Mesothelial cell of epicardium (in vitro differentiated cells): ENCODE measurements around the gene KLK8. TPM values are rescaled to one million over a fixed set of nuclear protein-coding genes. Genes with fewer than 3 reads are reported as not detected.

ENCODE experiments used
- DNase-seq, 2 experiments: peaks; one replicate each; pipeline ENCODE4 v3.0.0; 2021; ENCODE audit warnings: low spot score in 2 of 2; ENCODE audit not compliant: unreplicated experiment in 2 of 2
- H3K27ac Mint-ChIP-seq: 2 replicates; pipeline ENCODE4 v1.8.0; 2021; ENCODE audit warnings: mixed read lengths
- H3K27me3 Mint-ChIP-seq: 2 replicates; pipeline ENCODE4 v1.8.0; 2021; ENCODE audit warnings: low read depth, mixed read lengths
- H3K36me3 Mint-ChIP-seq: 2 replicates; pipeline ENCODE4 v1.8.0; 2021; ENCODE audit warnings: mixed read lengths
- H3K4me1 Mint-ChIP-seq: 2 replicates; pipeline ENCODE4 v1.8.0; 2021; ENCODE audit warnings: mixed read lengths
- H3K4me3 Mint-ChIP-seq: 2 replicates; pipeline ENCODE4 v1.8.0; 2021; ENCODE audit warnings: mild to moderate bottlenecking, moderate library complexity, mixed read lengths
- H3K9me3 Mint-ChIP-seq: 2 replicates; pipeline ENCODE4 v1.8.0; 2021; ENCODE audit warnings: mixed read lengths
- total RNA-seq: library from RNA; stranded (reverse); gene quantifications from 3 replicates; pipeline ENCODE4 v1.2.1, GENCODE V29; 2021
- TF ChIP-seq, protein P1 (sequence below): fragments of 200-600 bp; sonication (generic); IDR thresholded peaks from one replicate; pipeline ENCODE4 v1.5.0; 2021; ENCODE audit warnings: antibody characterized with exemption; ENCODE audit not compliant: unreplicated experiment

The KLK8 gene
- total RNA-seq, 1 donor from 2014 or later = 6.9 TPM

DNA sequence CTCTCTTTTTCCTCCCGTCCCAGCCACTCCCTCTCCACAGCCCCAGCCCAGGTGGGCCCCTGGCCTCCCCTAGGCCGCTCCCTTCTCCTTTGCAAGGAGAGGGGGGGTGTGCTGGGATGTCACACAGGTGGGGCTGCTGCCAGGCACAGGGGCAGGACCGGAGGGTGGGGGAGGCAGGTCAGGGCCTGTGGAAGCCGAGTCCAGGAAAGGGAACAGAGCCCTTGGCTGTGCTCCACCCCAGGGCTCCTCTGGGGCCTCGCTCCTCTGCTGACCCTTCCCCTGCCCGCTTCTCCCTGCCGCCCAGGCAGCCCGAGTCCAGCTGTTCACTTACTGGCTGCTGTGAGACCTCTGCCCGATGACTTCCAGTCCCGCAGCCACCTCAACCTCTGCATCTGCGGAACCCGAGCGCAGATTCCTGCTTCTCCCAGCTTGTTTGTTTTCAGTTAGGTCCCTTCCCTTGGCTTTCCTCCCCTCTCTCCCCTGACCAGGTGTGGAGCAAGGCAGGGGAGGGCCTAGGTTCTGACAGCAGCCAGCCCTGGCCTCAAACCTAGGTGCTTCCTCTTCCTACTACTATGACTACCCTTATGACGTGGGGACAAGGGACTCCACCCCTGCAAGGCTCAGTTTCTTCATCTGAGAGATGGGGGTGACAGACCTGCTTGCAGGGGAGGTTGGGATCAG, 25.9 kb upstream of the KLK8 start:
- DNase-seq = no peak
- H3K9me3 Mint-ChIP-seq = no peaks in the 10 kb centered on the region
- no peak overlapping the region for H3K4me3 Mint-ChIP-seq
- no peak overlapping the region for H3K27ac Mint-ChIP-seq
- peaks cover 42% of the 10 kb centered on the region for H3K27me3 Mint-ChIP-seq
- TF ChIP-seq, protein P1, sequence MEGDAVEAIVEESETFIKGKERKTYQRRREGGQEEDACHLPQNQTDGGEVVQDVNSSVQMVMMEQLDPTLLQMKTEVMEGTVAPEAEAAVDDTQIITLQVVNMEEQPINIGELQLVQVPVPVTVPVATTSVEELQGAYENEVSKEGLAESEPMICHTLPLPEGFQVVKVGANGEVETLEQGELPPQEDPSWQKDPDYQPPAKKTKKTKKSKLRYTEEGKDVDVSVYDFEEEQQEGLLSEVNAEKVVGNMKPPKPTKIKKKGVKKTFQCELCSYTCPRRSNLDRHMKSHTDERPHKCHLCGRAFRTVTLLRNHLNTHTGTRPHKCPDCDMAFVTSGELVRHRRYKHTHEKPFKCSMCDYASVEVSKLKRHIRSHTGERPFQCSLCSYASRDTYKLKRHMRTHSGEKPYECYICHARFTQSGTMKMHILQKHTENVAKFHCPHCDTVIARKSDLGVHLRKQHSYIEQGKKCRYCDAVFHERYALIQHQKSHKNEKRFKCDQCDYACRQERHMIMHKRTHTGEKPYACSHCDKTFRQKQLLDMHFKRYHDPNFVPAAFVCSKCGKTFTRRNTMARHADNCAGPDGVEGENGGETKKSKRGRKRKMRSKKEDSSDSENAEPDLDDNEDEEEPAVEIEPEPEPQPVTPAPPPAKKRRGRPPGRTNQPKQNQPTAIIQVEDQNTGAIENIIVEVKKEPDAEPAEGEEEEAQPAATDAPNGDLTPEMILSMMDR = no peak
- H3K36me3 Mint-ChIP-seq = no peaks in the 10 kb centered on the region
- H3K4me1 Mint-ChIP-seq = peaks cover 6% of the 10 kb centered on the region

DNA sequence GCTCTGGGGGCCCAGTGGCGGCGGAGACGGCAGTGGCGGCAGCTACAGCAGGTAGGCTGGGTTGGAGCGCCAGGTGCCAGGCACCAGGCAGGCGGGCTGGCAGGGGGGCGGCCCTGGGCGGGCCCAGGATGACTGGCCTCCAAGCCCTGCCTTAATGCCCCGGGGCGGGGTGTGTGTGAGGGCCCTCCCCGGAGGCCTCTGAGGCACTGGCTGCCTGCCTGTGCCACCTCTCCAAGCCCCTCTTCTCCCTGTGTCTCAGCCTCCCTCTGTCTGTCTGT, 25.1 kb upstream of the KLK8 start, which contains the start of gene KLK11:
Gene KLK11, minus strand, starts transcription at position 63 of the 278 bp plus-strand sequence. CDS start 985 bp downstream, outside the sequence.
- no peak within 1 kb of the TSS for H3K27ac Mint-ChIP-seq
- H3K27me3 Mint-ChIP-seq = peaks cover 45% of the 10 kb centered on the region

DNA sequence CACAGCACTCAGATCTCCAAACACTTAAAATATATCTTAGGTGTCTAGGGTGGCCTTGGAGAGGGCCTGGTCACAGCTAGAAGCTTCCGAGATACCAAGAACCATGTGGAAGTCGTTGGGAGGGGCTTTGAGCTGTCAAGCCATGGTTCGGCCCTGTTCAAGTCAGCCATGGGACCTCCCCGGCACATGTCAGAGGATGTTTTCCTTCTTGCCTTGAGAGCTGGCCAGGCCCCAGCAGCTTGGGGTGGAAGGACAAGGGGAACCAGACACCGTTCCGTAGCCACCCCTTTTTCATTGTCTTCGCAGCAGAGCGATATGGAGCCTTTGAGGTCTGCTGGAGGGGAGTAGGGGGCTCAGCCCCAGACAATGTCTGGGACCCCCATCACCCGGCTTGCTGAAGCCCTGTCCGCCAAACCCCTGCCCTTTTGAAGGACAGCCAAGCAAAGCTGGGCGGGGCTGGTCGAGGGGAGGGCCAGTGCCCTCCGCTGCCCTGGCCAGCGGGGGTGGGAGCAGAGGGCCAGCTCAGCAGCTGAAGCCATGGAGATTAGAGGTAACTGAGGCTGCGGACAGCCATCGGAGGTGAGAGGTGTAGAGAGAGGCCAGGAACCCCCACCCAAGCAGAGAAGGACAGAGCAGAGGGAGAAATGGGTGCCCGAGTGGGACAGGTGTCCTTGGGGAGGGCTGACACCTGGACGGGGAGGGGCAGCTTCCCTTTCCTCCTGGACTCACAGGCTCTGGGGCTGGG, 24.6 kb upstream of the KLK8 start:
- Mint-ChIP-seq H3K4me3 (no peak overlapping the region), H3K4me1 (peaks cover 8% of the 10 kb centered on the region), H3K27ac (no peak overlapping the region), H3K9me3 (no peaks in the 10 kb centered on the region), H3K27me3 (peaks cover 49% of the 10 kb centered on the region), H3K36me3 (no peaks in the 10 kb centered on the region)
- TF ChIP-seq, protein P1 = no peak
- no peak for DNase-seq

More for the DNA sequence above, 25.1 kb upstream of the KLK8 start, which contains the start of gene KLK11:
- Mint-ChIP-seq H3K9me3 (no peaks in the 10 kb centered on the region), H3K4me3 (no peak within 1 kb of the TSS), H3K36me3 (no peaks in the 10 kb centered on the region), H3K4me1 (peaks cover 6% of the 10 kb centered on the region)
- TF ChIP-seq, protein P1 = no peak
- DNase-seq = no peak

DNA sequence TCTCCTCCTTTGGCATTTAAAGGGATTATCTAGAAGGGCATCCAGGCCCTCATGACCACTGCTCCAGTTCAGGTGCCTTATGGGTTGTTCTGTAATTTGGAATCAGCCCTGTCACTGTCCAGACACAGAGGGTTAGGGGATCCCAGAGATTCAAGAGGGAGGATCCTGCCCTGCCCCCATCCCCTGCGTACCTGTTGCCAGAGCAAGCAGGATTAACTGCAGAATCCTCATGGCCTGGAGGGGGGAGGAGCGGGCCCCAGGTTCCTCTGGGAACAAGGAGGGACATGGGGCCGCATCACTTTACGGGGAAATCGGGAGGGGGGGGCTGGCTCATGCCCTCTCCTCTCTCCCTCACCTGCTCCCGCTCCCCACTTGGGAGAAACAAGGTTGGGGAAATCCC, 24.0 kb upstream of the KLK8 start:
- no peak overlapping the region for H3K27ac Mint-ChIP-seq
- TF ChIP-seq, protein P1 = no peak
- H3K36me3 Mint-ChIP-seq = no peaks in the 10 kb centered on the region
- H3K4me1 Mint-ChIP-seq = peaks cover 8% of the 10 kb centered on the region
- no peaks in the 10 kb centered on the region for H3K9me3 Mint-ChIP-seq
- DNase-seq = no peak
- H3K4me3 Mint-ChIP-seq = no peak overlapping the region
- H3K27me3 Mint-ChIP-seq = peaks cover 54% of the 10 kb centered on the region

DNA sequence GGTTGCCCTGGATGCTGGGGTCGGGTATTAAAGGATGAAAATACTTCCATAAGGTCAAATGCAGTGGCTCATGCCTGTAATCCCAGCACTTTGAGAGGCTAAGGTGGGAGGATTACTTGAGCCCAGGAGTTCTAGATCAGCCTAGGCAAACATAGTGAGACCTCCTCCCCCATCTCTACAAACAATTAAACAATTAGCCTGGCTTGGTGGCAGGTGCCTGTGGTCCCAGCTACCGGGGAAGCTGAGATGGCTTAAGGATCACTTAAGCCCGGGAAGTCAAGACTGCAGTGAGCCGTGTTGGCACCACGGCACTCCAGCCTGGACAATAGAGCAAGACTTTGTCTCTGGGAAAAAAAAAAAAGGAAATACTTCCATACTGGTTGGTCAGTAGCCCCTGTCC, 23.5 kb upstream of the KLK8 start:
- peaks cover 9% of the 10 kb centered on the region for H3K4me1 Mint-ChIP-seq

More for the DNA sequence above, 23.5 kb upstream of the KLK8 start:
- H3K9me3 Mint-ChIP-seq = no peaks in the 10 kb centered on the region
- no peak overlapping the region for H3K27ac Mint-ChIP-seq
- TF ChIP-seq, protein P1 = no peak
- no peak for DNase-seq
- H3K36me3 Mint-ChIP-seq = no peaks in the 10 kb centered on the region
- H3K27me3 Mint-ChIP-seq = peaks cover 58% of the 10 kb centered on the region
- no peak overlapping the region for H3K4me3 Mint-ChIP-seq
